Neural progenitor cell (in vitro differentiated cells): ENCODE measurements around the gene PIP5K1A. TPM values are rescaled to one million over a fixed set of nuclear protein-coding genes. Genes with fewer than 3 reads are reported as not detected.

Source experiments
- DNase-seq: peaks from one replicate; pipeline ENCODE4 v3.0.0-alpha.2; 2016; ENCODE audit warnings: low spot score
- H2AFZ ChIP-seq: fragments of 200-600 bp; sonication (generic); replicated peaks from 2 replicates; pipeline ENCODE4 v1.6.1; 2016; ENCODE audit warnings: antibody characterized with exemption
- H3F3A ChIP-seq: fragments of 200-600 bp; sonication (generic); 2 replicates; pipeline ENCODE4 v1.6.1; 2016; ENCODE audit warnings: antibody characterized with exemption, low read depth
- H3K27ac ChIP-seq: fragments of 200-600 bp; sonication (generic); 2 replicates; pipeline ENCODE4 v1.5.1; 2016; ENCODE audit warnings: mild to moderate bottlenecking
- H3K27me3 ChIP-seq: fragments of 200-600 bp; sonication (generic); 2 replicates; pipeline ENCODE4 v1.6.1; 2016; ENCODE audit warnings: mild to moderate bottlenecking, moderate library complexity
- H3K36me3 ChIP-seq: fragments of 200-600 bp; sonication (generic); 2 replicates; pipeline ENCODE4 v1.5.1; 2016
- H3K4me1 ChIP-seq: fragments of 200-600 bp; sonication (generic); 2 replicates; pipeline ENCODE4 v1.6.1; 2016; ENCODE audit warnings: mixed run types
- H3K4me2 ChIP-seq: fragments of 200-600 bp; sonication (generic); 2 replicates; pipeline ENCODE4 v1.6.1; 2016
- H3K4me3 ChIP-seq: fragments of 200-600 bp; sonication (generic); 2 replicates; pipeline ENCODE4 v1.5.1; 2016
- H3K79me2 ChIP-seq: fragments of 200-600 bp; sonication (generic); 2 replicates; pipeline ENCODE4 v1.6.1; 2016; ENCODE audit warnings: low read depth
- H3K9ac ChIP-seq: fragments of 200-600 bp; sonication (generic); 2 replicates; pipeline ENCODE4 v1.6.1; 2016
- H3K9me3 ChIP-seq: fragments of 200-600 bp; sonication (generic); 2 replicates; pipeline ENCODE4 v1.5.1; 2016; ENCODE audit warnings: low read depth
- H4K20me1 ChIP-seq: fragments of 200-600 bp; sonication (generic); 2 replicates; pipeline ENCODE4 v1.6.1; 2016; ENCODE audit warnings: low read depth
- H3K27ac Mint-ChIP-seq: 3 replicates; pipeline ENCODE4 v1.8.0; 2021; ENCODE audit warnings: mixed read lengths
- H3K27me3 Mint-ChIP-seq: 2 replicates; pipeline ENCODE4 v1.8.0; 2022; ENCODE audit warnings: low read depth, mild to moderate bottlenecking, inconsistent platforms, moderate library complexity, mixed read lengths; ENCODE audit not compliant: insufficient read depth
- H3K36me3 Mint-ChIP-seq: 3 replicates; pipeline ENCODE4 v1.8.0; 2021; ENCODE audit warnings: mixed read lengths
- H3K4me1 Mint-ChIP-seq: 3 replicates; pipeline ENCODE4 v1.8.0; 2021; ENCODE audit warnings: mixed read lengths
- H3K4me3 Mint-ChIP-seq: 3 replicates; pipeline ENCODE4 v1.8.0; 2021; ENCODE audit warnings: mild to moderate bottlenecking, moderate library complexity, mixed read lengths
- H3K9me3 Mint-ChIP-seq: 3 replicates; pipeline ENCODE4 v1.8.0; 2020; ENCODE audit warnings: mixed read lengths
- EZH2 ChIP-seq: fragments of 200-600 bp; sonication (generic); IDR thresholded peaks from 2 replicates; pipeline ENCODE4 v1.6.1; 2017; ENCODE audit warnings: antibody characterized with exemption, mild to moderate bottlenecking, moderate library complexity
- EZH2phosphoT487 ChIP-seq: fragments of 200-600 bp; sonication (generic); IDR thresholded peaks from 2 replicates; pipeline ENCODE4 v1.6.1; 2017; ENCODE audit warnings: antibody characterized with exemption
- total RNA-seq: library from RNA; depleted of rRNA; stranded (reverse); fragments of >200 nt; gene quantifications from 2 replicates; pipeline ENCODE4 v1.2.3, GENCODE V29; 2015; ENCODE audit warnings: low replicate concordance
- TF ChIP-seq, protein P1 (sequence below): fragments of 200-600 bp; sonication (generic); IDR thresholded peaks from 2 replicates; pipeline ENCODE4 v1.5.1; 2017; ENCODE audit warnings: antibody characterized with exemption, mild to moderate bottlenecking

The PIP5K1A gene
- total RNA-seq, 1 donor from 2014 or later: 81.2 TPM

- Histone ChIP-seq H3K4me3 (no peak overlapping the region), H3K4me2 (no peak overlapping the region), H3K27ac (no peak overlapping the region), H3K36me3 (no peaks in the 10 kb centered on the region), H3K79me2 (peaks cover 42% of the 10 kb centered on the region), H3K4me1 (peaks cover 20% of the 10 kb centered on the region), H4K20me1 (peaks cover 68% of the 10 kb centered on the region), H3F3A (peaks cover 15% of the 10 kb centered on the region), H3K27me3 (no peaks in the 10 kb centered on the region), H3K9ac (no peak overlapping the region), H2AFZ (no peak overlapping the region), H3K9me3 (no peaks in the 10 kb centered on the region)
- Mint-ChIP-seq H3K27ac (no peak overlapping the region), H3K4me1 (peaks cover 20% of the 10 kb centered on the region), H3K36me3 (peaks cover 12% of the 10 kb centered on the region), H3K9me3 (no peaks in the 10 kb centered on the region), H3K4me3 (no peak overlapping the region), H3K27me3 (peaks cover 5% of the 10 kb centered on the region)
- no peak for TF ChIP-seq EZH2phosphoT487
- TF ChIP-seq, protein P1, sequence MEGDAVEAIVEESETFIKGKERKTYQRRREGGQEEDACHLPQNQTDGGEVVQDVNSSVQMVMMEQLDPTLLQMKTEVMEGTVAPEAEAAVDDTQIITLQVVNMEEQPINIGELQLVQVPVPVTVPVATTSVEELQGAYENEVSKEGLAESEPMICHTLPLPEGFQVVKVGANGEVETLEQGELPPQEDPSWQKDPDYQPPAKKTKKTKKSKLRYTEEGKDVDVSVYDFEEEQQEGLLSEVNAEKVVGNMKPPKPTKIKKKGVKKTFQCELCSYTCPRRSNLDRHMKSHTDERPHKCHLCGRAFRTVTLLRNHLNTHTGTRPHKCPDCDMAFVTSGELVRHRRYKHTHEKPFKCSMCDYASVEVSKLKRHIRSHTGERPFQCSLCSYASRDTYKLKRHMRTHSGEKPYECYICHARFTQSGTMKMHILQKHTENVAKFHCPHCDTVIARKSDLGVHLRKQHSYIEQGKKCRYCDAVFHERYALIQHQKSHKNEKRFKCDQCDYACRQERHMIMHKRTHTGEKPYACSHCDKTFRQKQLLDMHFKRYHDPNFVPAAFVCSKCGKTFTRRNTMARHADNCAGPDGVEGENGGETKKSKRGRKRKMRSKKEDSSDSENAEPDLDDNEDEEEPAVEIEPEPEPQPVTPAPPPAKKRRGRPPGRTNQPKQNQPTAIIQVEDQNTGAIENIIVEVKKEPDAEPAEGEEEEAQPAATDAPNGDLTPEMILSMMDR: no peak
- no peak for TF ChIP-seq EZH2
- no peak for DNase-seq
Measured at GRCh38 chr1:151286619-151287340, 88.4 kb downstream of the PIP5K1A start.

- Histone ChIP-seq H3K4me1 (peaks cover 20% of the 10 kb centered on the region), H3K27me3 (no peaks in the 10 kb centered on the region), H3K4me3 (no peak overlapping the region), H3F3A (peaks cover 20% of the 10 kb centered on the region), H4K20me1 (peaks cover 68% of the 10 kb centered on the region), H3K4me2 (no peak overlapping the region), H3K36me3 (no peaks in the 10 kb centered on the region), H3K79me2 (peaks cover 42% of the 10 kb centered on the region), H3K9ac (no peak overlapping the region), H2AFZ (no peak overlapping the region), H3K9me3 (no peaks in the 10 kb centered on the region), H3K27ac (no peak overlapping the region)
- H3K4me1 Mint-ChIP-seq: peaks cover 21% of the 10 kb centered on the region
- no peak for TF ChIP-seq EZH2
- no peak for TF ChIP-seq EZH2phosphoT487
- TF ChIP-seq, protein P1: no peak
- no peak overlapping the region for H3K27ac Mint-ChIP-seq
- no peaks in the 10 kb centered on the region for H3K9me3 Mint-ChIP-seq
- DNase-seq: no peak
- peaks cover 5% of the 10 kb centered on the region for H3K27me3 Mint-ChIP-seq
- H3K4me3 Mint-ChIP-seq: no peak overlapping the region
- peaks cover 14% of the 10 kb centered on the region for H3K36me3 Mint-ChIP-seq
Measured at GRCh38 chr1:151287341-151287699, 89.0 kb downstream of the PIP5K1A start.

- Histone ChIP-seq H3K79me2 (peaks cover 35% of the 10 kb centered on the region), H4K20me1 (peaks cover 66% of the 10 kb centered on the region), H3K27me3 (no peaks in the 10 kb centered on the region), H3K4me3 (no peak overlapping the region), H3K9ac (no peak overlapping the region), H3F3A (peaks cover 20% of the 10 kb centered on the region), H3K27ac (no peak overlapping the region), H2AFZ (no peak overlapping the region), H3K9me3 (no peaks in the 10 kb centered on the region), H3K36me3 (no peaks in the 10 kb centered on the region), H3K4me1 (peaks cover 19% of the 10 kb centered on the region), H3K4me2 (no peak overlapping the region)
- H3K4me3 Mint-ChIP-seq: no peak overlapping the region
- TF ChIP-seq EZH2phosphoT487: no peak
- TF ChIP-seq, protein P1: no peak
- TF ChIP-seq EZH2: no peak
- peaks cover 9% of the 10 kb centered on the region for H3K27me3 Mint-ChIP-seq
- H3K4me1 Mint-ChIP-seq: peaks cover 20% of the 10 kb centered on the region
- no peaks in the 10 kb centered on the region for H3K9me3 Mint-ChIP-seq
- peaks cover 18% of the 10 kb centered on the region for H3K36me3 Mint-ChIP-seq
- no peak overlapping the region for H3K27ac Mint-ChIP-seq
- DNase-seq: no peak
Measured at GRCh38 chr1:151287767-151288500, 89.6 kb downstream of the PIP5K1A start.
